SK-N-SH treated with all-trans-retinoic acid at 6 μM for 48 hours (cell line): ENCODE measurements around the gene SLC45A1.

ENCODE experiments used
- BACH2 ChIP-seq: fragments of 250-450 bp; sonication (Bioruptor Pico); IDR thresholded peaks from 2 replicates; pipeline ENCODE4 v1.9.0; 2021; ENCODE audit warnings: mild to moderate bottlenecking, borderline replicate concordance
- CSDC2 ChIP-seq: fragments of 250-450 bp; sonication (Bioruptor Pico); IDR thresholded peaks from 2 replicates; pipeline ENCODE4 v1.5.0; 2020; ENCODE audit warnings: mild to moderate bottlenecking, moderate library complexity
- GLIS3 ChIP-seq: fragments of 250-450 bp; sonication (Bioruptor Pico); IDR thresholded peaks from 2 replicates; pipeline ENCODE4 v1.5.0; 2020; ENCODE audit warnings: mild to moderate bottlenecking, moderate library complexity
- RARB ChIP-seq: fragments of 250-450 bp; sonication (Bioruptor Pico); IDR thresholded peaks from 2 replicates; pipeline ENCODE4 v1.8.0; 2021; ENCODE audit warnings: mild to moderate bottlenecking, moderate library complexity
- SNAI2 ChIP-seq: fragments of 250-450 bp; sonication (Bioruptor Pico); IDR thresholded peaks from 2 replicates; pipeline ENCODE4 v1.5.0; 2020; ENCODE audit warnings: mild to moderate bottlenecking, moderate library complexity
- TCF4 ChIP-seq: fragments of 250-450 bp; sonication (Bioruptor Pico); IDR thresholded peaks from 2 replicates; pipeline ENCODE4 v1.8.0; 2021; ENCODE audit warnings: mild to moderate bottlenecking, moderate library complexity, borderline replicate concordance
- ZFP30 ChIP-seq: fragments of 450-650 bp; formaldehyde crosslinking; IDR thresholded peaks from 2 replicates; pipeline ENCODE4 v1.5.0; 2022; ENCODE audit warnings: mild to moderate bottlenecking, moderate library complexity
- ZNF70 ChIP-seq: fragments of 450-650 bp; formaldehyde crosslinking; IDR thresholded peaks from 2 replicates; pipeline ENCODE4 v1.5.0; 2020; ENCODE audit warnings: mild to moderate bottlenecking, moderate library complexity
- TF ChIP-seq, protein P1 (sequence below): fragments of 250-450 bp; sonication (Bioruptor Pico); IDR thresholded peaks from 2 replicates; pipeline ENCODE4 v1.5.1; 2020; ENCODE audit warnings: low read depth, mild to moderate bottlenecking, moderate library complexity
- TF ChIP-seq, protein P2 (sequence below): fragments of 250-450 bp; sonication (Bioruptor Pico); IDR thresholded peaks from 2 replicates; pipeline ENCODE4 v1.5.0; 2020; ENCODE audit warnings: mild to moderate bottlenecking, moderate library complexity

DNA sequence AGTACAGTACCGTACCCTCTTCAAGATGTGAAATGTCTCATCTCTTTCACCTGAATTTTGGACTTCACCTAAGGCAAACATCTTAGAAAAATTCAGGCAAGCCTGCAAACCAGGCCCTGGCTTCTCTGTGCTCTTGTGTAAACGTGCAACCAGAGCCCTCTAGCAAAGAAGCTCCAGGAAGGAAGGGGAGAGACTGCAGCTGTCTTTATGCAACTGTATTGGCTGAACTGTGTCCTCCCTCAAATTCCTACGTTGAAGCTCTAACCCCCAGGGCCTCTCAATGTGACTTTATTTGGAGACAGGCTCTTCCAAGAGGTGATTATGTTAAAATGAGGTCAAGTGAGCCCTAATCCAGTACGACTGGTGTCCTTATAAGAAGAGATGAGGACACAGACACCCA is 60.3 kb downstream of the SLC45A1 start:
- TF ChIP-seq GLIS3 (CRISPR knock-in tag) (no peak), ZNF70 (no peak), CSDC2 (CRISPR knock-in tag) (no peak), RARB (CRISPR knock-in tag) (no peak), SNAI2 (CRISPR knock-in tag) (no peak), ZFP30 (CRISPR knock-in tag) (no peak), TCF4 (no peak), BACH2 (CRISPR knock-in tag) (no peak)
- TF ChIP-seq, protein P1, sequence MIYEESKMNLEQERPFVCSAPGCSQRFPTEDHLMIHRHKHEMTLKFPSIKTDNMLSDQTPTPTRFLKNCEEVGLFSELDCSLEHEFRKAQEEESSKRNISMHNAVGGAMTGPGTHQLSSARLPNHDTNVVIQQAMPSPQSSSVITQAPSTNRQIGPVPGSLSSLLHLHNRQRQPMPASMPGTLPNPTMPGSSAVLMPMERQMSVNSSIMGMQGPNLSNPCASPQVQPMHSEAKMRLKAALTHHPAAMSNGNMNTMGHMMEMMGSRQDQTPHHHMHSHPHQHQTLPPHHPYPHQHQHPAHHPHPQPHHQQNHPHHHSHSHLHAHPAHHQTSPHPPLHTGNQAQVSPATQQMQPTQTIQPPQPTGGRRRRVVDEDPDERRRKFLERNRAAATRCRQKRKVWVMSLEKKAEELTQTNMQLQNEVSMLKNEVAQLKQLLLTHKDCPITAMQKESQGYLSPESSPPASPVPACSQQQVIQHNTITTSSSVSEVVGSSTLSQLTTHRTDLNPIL (CRISPR knock-in tag), result no peak
- TF ChIP-seq, protein P2, sequence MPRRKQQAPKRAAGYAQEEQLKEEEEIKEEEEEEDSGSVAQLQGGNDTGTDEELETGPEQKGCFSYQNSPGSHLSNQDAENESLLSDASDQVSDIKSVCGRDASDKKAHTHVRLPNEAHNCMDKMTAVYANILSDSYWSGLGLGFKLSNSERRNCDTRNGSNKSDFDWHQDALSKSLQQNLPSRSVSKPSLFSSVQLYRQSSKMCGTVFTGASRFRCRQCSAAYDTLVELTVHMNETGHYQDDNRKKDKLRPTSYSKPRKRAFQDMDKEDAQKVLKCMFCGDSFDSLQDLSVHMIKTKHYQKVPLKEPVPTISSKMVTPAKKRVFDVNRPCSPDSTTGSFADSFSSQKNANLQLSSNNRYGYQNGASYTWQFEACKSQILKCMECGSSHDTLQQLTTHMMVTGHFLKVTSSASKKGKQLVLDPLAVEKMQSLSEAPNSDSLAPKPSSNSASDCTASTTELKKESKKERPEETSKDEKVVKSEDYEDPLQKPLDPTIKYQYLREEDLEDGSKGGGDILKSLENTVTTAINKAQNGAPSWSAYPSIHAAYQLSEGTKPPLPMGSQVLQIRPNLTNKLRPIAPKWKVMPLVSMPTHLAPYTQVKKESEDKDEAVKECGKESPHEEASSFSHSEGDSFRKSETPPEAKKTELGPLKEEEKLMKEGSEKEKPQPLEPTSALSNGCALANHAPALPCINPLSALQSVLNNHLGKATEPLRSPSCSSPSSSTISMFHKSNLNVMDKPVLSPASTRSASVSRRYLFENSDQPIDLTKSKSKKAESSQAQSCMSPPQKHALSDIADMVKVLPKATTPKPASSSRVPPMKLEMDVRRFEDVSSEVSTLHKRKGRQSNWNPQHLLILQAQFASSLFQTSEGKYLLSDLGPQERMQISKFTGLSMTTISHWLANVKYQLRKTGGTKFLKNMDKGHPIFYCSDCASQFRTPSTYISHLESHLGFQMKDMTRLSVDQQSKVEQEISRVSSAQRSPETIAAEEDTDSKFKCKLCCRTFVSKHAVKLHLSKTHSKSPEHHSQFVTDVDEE (CRISPR knock-in tag), result no peak
